Endothelial cell (in vitro differentiated cells): ENCODE results near the gene CYP27B1. TPM values are rescaled to one million over a fixed set of nuclear protein-coding genes. Genes with fewer than 3 reads are reported as not detected.

Source experiments
- DNase-seq: peaks from one replicate; pipeline ENCODE4 v3.0.0; 2021; ENCODE audit warnings: low spot score
- H3K27ac Mint-ChIP-seq: one replicate; pipeline ENCODE4 v1.8.0; 2021; ENCODE audit warnings: mixed read lengths, inconsistent platforms; ENCODE audit not compliant: unreplicated experiment
- H3K27me3 Mint-ChIP-seq: one replicate; pipeline ENCODE4 v1.8.0; 2021; ENCODE audit warnings: mild to moderate bottlenecking, moderate library complexity, mixed read lengths, inconsistent platforms; ENCODE audit not compliant: unreplicated experiment
- H3K36me3 Mint-ChIP-seq: one replicate; pipeline ENCODE4 v1.8.0; 2021; ENCODE audit warnings: mild to moderate bottlenecking, low read depth, mixed read lengths, inconsistent platforms; ENCODE audit not compliant: unreplicated experiment
- H3K4me1 Mint-ChIP-seq: one replicate; pipeline ENCODE4 v1.8.0; 2021; ENCODE audit warnings: mild to moderate bottlenecking, mixed read lengths, inconsistent platforms; ENCODE audit not compliant: unreplicated experiment
- H3K4me3 Mint-ChIP-seq: one replicate; pipeline ENCODE4 v1.8.0; 2021; ENCODE audit warnings: mild to moderate bottlenecking, mixed read lengths, inconsistent platforms; ENCODE audit not compliant: unreplicated experiment
- H3K9me3 Mint-ChIP-seq: one replicate; pipeline ENCODE4 v1.8.0; 2021; ENCODE audit warnings: mixed read lengths, inconsistent platforms; ENCODE audit not compliant: unreplicated experiment
- CTCF ChIP-seq: fragments of 200-600 bp; sonication (generic); IDR thresholded peaks from one replicate; pipeline ENCODE4 v1.5.0; 2021; ENCODE audit warnings: antibody characterized with exemption; ENCODE audit not compliant: unreplicated experiment
- total RNA-seq: library from RNA; stranded (reverse); fragmentation: NEBNext Ultra II Directional; extraction: Animal tissue kit (Norgen Biotek cat#: 25700); gene quantifications from one replicate; pipeline ENCODE4 v1.2.1, GENCODE V29; 2021; ENCODE audit not compliant: unreplicated experiment

The CYP27B1 gene
- total RNA-seq, 1 donor from 2014 or later: 1.4 TPM

GRCh38 chr12:57763881-57764661 is 2.8 kb downstream of the CYP27B1 start:
- no peak for DNase-seq
- H3K4me3 Mint-ChIP-seq: peak overlapping the region; percentile 85
- peaks cover 23% of the 10 kb centered on the region for H3K4me1 Mint-ChIP-seq
- no peak for TF ChIP-seq CTCF
- H3K27ac Mint-ChIP-seq: peak overlapping the region; percentile 72
- peaks cover 3% of the 10 kb centered on the region for H3K36me3 Mint-ChIP-seq
- H3K27me3 Mint-ChIP-seq: peaks cover 28% of the 10 kb centered on the region
- no peaks in the 10 kb centered on the region for H3K9me3 Mint-ChIP-seq

GRCh38 chr12:57762463-57762862 is 4.4 kb downstream of the CYP27B1 start:
- Mint-ChIP-seq H3K4me3 (no peak overlapping the region), H3K27me3 (peaks cover 29% of the 10 kb centered on the region), H3K9me3 (no peaks in the 10 kb centered on the region), H3K36me3 (peaks cover 3% of the 10 kb centered on the region), H3K4me1 (peaks cover 23% of the 10 kb centered on the region), H3K27ac (no peak overlapping the region)
- no peak for DNase-seq
- no peak for TF ChIP-seq CTCF

DNA sequence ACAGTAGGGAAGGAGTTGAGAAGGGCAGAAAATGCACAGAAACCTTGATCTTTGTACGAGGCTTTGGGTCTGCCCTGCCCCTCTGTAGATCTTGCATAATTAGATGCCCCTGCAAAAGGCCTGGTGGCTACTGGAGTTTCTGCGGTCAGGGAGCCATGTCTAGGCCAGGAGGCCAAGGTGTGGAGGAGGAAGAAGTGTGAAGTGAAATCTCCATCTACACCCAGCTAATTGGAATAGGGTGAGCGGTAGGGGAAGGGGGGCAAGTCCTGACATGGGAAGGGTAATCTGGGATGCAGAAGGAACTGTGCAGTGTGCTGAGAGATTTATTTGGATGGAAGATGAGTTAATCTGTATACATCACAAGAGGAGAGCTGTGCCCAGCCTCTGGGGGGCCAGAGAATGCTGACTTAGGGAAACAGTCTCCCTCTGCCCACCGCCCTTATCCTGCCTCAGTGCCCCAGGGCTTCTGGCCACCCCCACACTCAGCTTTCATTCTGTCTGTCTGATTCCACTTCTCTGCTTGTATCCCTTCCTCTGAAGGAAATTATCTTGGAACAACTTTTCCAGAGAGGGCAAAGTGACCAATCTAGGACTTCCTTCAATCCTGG is 5.4 kb downstream of the CYP27B1 start:
- no peak for DNase-seq
- Mint-ChIP-seq H3K4me1 (peaks cover 22% of the 10 kb centered on the region), H3K27me3 (peaks cover 32% of the 10 kb centered on the region), H3K36me3 (peaks cover 6% of the 10 kb centered on the region), H3K4me3 (peak overlapping the region; percentile 59), H3K9me3 (no peaks in the 10 kb centered on the region), H3K27ac (peak overlapping the region; percentile 42)
- no peak for TF ChIP-seq CTCF

DNA sequence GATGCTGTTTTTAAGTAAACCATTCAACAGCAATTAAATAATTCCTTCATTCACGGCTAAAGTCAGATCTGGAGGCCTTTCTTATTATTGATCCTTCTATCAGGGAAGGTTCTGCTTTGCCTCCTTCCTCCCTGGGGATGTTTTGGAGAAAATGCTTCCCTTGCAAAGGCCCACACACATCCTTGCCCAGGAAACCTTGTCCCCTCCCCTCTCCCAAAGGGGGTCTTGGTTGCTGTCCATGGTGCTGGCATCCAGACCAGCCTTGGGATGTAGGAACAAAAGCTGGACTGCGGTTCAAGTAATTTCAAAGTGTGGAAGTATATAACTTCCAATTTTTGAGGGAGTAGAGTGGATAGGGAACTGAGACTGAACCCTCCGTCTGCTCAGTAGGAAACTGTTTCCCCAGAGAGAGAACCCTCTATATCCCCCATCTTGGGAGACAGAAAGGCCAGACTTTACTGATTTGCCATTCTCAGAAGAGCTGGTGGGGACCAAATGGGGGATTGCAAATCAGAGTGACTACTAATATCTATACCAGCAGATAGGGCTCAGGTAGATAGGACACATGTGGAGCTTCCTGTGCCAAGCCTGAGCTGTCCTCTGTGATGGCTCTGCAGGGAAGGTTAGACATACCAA is 6.4 kb downstream of the CYP27B1 start:
- Mint-ChIP-seq H3K4me1 (peaks cover 21% of the 10 kb centered on the region), H3K27ac (no peak overlapping the region), H3K27me3 (peaks cover 34% of the 10 kb centered on the region), H3K36me3 (peaks cover 11% of the 10 kb centered on the region), H3K9me3 (no peaks in the 10 kb centered on the region), H3K4me3 (no peak overlapping the region)
- TF ChIP-seq CTCF: no peak
- peak; percentile 46 for DNase-seq
